Measurements from ENCODE around the gene PRR23B.

PRR23B gene

DNA sequence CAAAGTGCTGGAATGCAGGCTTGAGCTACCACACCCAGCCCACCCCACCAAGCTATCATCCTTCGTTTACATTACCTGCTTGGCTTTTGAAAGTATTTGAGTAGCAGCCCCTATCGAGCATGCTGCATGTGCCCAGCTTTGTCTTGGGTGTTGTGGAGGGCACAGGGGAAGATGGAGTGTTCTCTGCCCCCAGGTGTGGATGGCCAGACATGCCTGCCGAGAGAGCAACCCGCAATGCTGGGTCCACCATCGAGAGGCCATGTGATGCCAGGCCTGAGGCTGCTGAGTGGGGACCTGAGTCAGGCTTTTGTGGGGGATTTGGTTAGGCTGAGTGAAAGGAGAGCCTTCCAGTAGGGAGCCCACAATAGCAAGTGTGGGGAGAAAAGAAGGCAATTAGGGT lies 47.8 kb downstream of the PRR23B start:
- DNase-seq: no peak

DNA sequence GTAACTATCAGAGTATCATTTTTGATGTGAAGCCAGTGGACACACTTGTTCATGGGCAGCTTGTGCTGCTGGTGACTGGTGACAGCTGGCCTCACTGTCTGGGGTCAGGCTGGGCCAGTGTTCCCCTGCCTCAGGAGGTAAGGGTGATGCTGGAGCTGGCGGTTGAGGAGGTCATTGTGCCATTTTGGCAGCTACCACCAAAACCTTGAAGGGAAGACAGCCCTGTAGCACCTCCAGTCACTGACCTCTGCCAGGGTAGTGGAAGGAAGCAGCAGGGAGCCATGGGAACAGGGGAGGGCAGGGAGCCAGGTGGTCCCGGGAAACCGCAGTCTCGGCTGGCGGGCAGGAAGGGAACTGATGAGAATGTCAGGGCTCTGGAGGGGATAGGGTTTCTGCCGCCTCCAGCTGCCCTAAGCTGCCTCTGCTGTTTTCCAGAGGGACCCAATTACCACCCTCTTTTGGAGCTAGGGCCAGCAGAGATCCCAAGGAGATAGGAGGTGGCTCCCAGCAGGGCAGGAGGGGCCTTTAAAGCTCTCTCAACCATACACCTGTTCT lies 48.9 kb downstream of the PRR23B start:
- DNase-seq: no peak
